Effector memory CD8-positive, alpha-beta T cell (primary cell): ENCODE results near the gene APPL1.

Experiments used
- ATAC-seq: fragments of 150-1000 bp; cut with Tn5 transposase; replicated peaks from 2 replicates; pipeline ENCODE4 v1.10.0; 2021; ENCODE audit warnings: mild to moderate bottlenecking, moderate library complexity
- DNase-seq, 3 experiments: peaks; one replicate each; pipeline ENCODE4 v3.0.0; 2021
- H3K27ac Mint-ChIP-seq, 2 donors: one replicate each; pipeline ENCODE4 v1.8.0; 2022; ENCODE audit warnings: mild to moderate bottlenecking in 2 of 2, mixed read lengths in 2 of 2, moderate library complexity in 2 of 2
- H3K27me3 Mint-ChIP-seq, 2 donors: one replicate each; pipeline ENCODE4 v1.8.0; 2022; ENCODE audit warnings: mixed read lengths in 2 of 2
- H3K36me3 Mint-ChIP-seq: one replicate; pipeline ENCODE4 v1.8.0; 2022; ENCODE audit warnings: mild to moderate bottlenecking, moderate library complexity, mixed read lengths; ENCODE audit not compliant: insufficient read depth
- H3K4me1 Mint-ChIP-seq, 2 donors: one replicate each; pipeline ENCODE4 v1.8.0; 2022; ENCODE audit warnings: low read depth in 2 of 2, mixed read lengths in 2 of 2
- H3K4me3 Mint-ChIP-seq, 2 donors: one replicate each; pipeline ENCODE4 v1.8.0; 2022; ENCODE audit warnings: mild to moderate bottlenecking in 2 of 2, mixed read lengths in 2 of 2, moderate library complexity in 2 of 2
- H3K9me3 Mint-ChIP-seq, 2 donors: one replicate each; pipeline ENCODE4 v1.8.0; 2022; ENCODE audit warnings: mixed read lengths in 2 of 2
- total RNA-seq, 9 experiments: gene quantifications; one replicate each; lab custom pipeline; 2026; lab: John Stamatoyannopoulos, UW

The APPL1 gene, protein sequence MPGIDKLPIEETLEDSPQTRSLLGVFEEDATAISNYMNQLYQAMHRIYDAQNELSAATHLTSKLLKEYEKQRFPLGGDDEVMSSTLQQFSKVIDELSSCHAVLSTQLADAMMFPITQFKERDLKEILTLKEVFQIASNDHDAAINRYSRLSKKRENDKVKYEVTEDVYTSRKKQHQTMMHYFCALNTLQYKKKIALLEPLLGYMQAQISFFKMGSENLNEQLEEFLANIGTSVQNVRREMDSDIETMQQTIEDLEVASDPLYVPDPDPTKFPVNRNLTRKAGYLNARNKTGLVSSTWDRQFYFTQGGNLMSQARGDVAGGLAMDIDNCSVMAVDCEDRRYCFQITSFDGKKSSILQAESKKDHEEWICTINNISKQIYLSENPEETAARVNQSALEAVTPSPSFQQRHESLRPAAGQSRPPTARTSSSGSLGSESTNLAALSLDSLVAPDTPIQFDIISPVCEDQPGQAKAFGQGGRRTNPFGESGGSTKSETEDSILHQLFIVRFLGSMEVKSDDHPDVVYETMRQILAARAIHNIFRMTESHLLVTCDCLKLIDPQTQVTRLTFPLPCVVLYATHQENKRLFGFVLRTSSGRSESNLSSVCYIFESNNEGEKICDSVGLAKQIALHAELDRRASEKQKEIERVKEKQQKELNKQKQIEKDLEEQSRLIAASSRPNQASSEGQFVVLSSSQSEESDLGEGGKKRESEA
- total RNA-seq: 58.5 to 138 (median 84.0) reads per million in 9 experiments

DNA sequence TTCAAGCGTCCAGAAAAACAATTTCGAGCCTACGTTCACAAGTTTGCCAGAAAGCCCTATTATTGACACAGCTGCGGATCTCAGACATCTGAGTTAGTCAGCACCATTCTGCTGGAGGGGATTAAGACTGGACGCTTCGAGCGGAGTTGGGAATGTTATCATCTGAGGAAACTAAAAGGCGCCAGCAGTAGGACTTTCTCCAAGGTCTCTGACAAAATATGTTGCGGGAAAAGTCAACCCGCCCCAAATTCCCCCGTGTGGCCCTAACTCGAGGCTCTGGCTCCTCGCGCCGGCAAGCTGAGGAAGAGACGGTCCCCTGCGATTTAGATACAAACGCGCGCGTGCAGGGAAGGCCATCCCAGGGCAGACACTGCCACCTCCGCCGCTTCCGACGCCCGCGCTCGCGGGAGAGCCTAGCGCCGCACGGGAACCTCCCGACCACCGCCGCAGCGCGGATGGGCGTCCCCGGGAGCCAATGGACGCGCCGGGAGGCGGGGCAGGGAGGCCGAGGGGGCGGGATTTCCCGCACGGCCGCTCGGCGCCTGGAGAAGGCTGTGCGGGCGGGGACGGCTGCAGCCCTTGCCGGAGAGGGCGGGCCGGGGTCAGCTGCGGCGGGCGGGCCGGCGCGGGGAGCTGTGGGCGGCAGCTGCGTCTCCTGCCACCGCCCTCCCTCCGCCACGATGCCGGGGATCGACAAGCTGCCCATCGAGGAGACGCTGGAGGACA is at the start of gene APPL1:
Gene APPL1 (plus strand): TSS at position 526 of the 726 bp plus-strand sequence. CDS start 155 bp downstream, at position 681.
- Mint-ChIP-seq H3K27me3 (no peaks in the 10 kb centered on the region), H3K4me3 (peak within 1 kb of the TSS; percentile 92 to 93), H3K9me3 (no peaks in the 10 kb centered on the region), H3K36me3 (peaks cover 5% of the 10 kb centered on the region), H3K4me1 (peaks cover 18 to 21% of the 10 kb centered on the region in 2 donors), H3K27ac (peak within 1 kb of the TSS; percentile 85 to 89)
- DNase-seq: peak; percentile 81 to 85 (median 83)
- peak; percentile 86 for ATAC-seq

DNA sequence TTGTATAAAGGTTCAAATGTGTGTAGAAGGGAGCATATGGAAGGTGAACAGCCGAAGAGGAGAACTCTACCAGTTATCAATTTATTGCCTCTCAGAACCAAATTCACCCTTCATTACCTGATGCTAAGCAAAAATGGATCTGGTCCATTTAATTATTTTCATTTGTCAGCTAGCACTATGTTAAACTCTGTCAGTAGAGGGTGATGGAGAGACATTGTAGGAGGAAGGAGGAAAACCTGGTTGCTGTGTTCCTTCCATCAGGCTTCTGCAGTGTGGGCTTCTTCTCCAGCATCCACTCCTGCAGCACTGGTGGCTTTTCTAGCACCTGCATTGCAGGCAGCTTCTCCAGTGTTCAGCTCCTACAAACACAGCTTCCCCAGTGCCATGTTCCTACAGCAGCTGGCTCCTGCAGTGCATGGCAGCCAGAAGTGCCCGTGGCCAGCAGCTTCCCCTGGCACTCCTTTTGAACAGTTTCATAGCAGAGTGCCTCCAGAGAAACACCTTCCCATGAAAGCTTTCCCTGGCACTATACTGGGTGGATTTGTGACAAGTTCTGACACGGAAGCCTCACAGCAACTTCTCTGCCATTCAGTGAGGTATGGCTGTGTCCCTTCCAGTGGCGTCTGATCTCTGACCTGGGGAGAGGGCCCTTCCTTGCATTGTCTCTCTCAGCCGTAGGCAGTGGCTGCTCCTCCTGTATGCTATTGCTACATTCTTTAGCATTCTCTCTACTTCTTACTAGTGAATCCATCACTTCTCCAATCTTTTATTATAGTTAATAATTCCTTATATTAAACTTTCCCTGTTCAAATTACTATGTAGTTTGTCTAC is 47.7 kb upstream of the APPL1 start:
- Mint-ChIP-seq H3K36me3 (no peaks in the 10 kb centered on the region), H3K27me3 (peaks cover 34 to 51% of the 10 kb centered on the region in 2 donors), H3K27ac (no peak overlapping the region), H3K4me3 (no peak overlapping the region), H3K4me1 (no peaks in the 10 kb centered on the region), H3K9me3 (no peaks in the 10 kb centered on the region)
- ATAC-seq (no peak), DNase-seq (no peak)

DNA sequence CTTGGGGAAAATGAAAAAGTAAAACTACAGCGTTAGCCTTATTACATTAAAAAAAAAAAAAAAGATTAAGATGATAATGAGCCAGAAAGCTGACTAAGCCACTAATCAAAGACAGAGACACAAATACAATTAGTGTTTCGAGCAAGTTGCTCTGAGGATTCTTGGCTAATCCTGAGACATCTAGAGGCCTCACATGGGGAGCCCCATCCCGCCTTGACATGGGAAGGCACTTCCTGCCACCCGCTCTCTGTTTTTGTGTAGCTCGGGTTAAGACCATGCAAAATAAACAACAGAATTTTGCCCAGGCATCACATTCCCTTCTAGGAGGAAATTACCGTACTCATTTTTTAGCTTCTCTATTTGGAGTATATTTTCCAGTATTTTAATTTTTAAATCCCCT is 43.0 kb upstream of the APPL1 start:
- no peak overlapping the region for H3K4me3 Mint-ChIP-seq
- H3K9me3 Mint-ChIP-seq: no peaks in the 10 kb centered on the region
- H3K27me3 Mint-ChIP-seq: peaks cover 31 to 38% of the 10 kb centered on the region in 2 donors
- no peaks in the 10 kb centered on the region for H3K4me1 Mint-ChIP-seq
- no peaks in the 10 kb centered on the region for H3K36me3 Mint-ChIP-seq
- DNase-seq (no peak), ATAC-seq (no peak)
- no peak overlapping the region for H3K27ac Mint-ChIP-seq

DNA sequence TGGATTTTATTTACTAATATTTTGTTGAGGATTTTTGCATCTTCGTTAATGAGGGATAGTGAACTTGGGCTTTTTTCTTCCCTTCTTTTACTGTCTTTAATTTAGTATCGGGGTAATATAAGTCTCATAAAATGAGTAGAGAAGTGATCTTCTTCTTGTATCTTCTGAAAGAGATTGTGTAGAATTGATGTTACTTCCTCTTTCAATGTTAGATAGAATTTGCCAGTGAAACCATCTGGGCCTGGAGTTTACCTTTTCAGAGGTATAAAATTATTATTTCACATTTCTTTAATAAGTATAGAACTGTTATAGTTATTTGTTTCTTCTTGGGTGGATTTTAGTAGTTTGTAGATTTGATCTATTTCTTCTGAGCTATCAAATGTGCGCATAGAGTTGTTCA is 35.5 kb upstream of the APPL1 start:
- DNase-seq (no peak), ATAC-seq (no peak)
- Mint-ChIP-seq H3K4me3 (no peak overlapping the region), H3K27me3 (peaks cover 36 to 41% of the 10 kb centered on the region in 2 donors), H3K4me1 (peaks cover under 1 to 2% of the 10 kb centered on the region in 2 donors), H3K27ac (no peak overlapping the region), H3K36me3 (peaks cover 4% of the 10 kb centered on the region), H3K9me3 (no peaks in the 10 kb centered on the region)

DNA sequence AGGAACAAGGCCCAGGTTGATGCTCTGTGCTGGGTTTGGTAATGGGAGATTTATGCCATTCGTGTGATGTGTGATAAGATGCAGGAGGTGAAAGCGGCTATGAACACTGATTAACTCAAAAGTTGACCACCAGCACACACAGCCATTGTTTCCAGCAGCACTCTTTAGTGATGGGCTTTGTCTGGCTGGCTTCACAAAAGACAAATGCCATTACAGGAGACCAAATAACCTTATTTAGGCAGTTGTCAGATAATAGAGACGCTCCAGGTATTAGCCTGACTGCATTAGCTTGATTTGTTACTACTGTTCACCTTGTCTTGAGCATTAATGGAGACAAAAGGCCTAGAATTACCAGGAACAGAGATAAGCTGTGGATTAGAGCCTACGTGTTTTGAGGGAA is 32.9 kb upstream of the APPL1 start:
- no peak for ATAC-seq
- Mint-ChIP-seq H3K27me3 (peaks cover 42 to 44% of the 10 kb centered on the region in 2 donors), H3K27ac (no peak overlapping the region), H3K4me1 (peaks cover 2 to 4% of the 10 kb centered on the region in 2 donors), H3K9me3 (no peaks in the 10 kb centered on the region), H3K4me3 (no peak overlapping the region), H3K36me3 (peaks cover 4% of the 10 kb centered on the region)
- DNase-seq: no peak

DNA sequence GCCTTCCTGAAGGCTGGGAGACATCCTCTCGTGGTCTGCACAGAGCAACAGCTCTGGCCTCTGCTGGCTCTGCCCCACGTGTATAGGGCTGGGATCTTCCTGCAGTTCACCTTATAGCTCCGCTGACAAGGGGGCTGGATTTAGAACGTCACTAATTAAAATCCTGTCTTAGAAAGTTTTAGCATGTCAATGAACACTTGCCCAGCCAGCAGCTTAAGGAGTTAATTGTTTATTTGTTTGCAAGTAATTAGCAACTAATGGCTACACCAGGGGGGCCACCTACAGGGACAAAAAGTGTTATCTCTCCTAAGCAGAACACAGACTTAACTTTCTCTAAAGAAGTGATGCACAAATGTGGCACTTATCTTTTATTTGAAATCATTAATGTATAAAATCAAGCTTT is 27.6 kb upstream of the APPL1 start, which contains the start of gene HESX1:
Gene HESX1 (minus strand): TSS at position 84 of the 403 bp plus-strand sequence. CDS start 60 bp downstream, at position 24.
- Mint-ChIP-seq H3K36me3 (peaks cover 4% of the 10 kb centered on the region), H3K27ac (no peak within 1 kb of the TSS), H3K4me3 (no peak within 1 kb of the TSS), H3K9me3 (no peaks in the 10 kb centered on the region), H3K27me3 (peaks cover 8 to 14% of the 10 kb centered on the region in 2 donors), H3K4me1 (peaks cover 2 to 4% of the 10 kb centered on the region in 2 donors)
- ATAC-seq (no peak), DNase-seq (no peak)

DNA sequence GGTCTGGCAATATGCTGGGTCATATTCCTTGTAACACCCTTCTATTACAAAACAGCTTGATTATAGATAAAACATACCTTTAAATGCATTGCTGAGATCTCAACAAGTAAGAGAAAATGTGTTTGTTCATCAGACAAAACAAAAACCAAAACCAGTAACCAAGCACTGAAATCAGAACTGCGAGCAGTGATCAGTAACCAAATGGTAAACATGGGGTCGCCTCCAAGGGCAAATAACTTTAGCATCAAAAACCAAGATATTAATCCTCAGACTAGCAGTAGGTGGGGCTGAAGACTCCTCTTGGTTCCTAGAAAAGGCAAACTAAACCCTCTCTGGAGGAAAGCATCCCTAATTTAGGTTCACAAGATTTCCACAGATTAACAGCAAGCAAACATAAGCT is 21.1 kb upstream of the APPL1 start:
- H3K9me3 Mint-ChIP-seq: no peaks in the 10 kb centered on the region
- no peaks in the 10 kb centered on the region for H3K4me1 Mint-ChIP-seq
- DNase-seq (no peak), ATAC-seq (no peak)
- no peaks in the 10 kb centered on the region for H3K27me3 Mint-ChIP-seq
- H3K36me3 Mint-ChIP-seq: peaks cover 5% of the 10 kb centered on the region
- no peak overlapping the region for H3K27ac Mint-ChIP-seq
- H3K4me3 Mint-ChIP-seq: no peak overlapping the region

DNA sequence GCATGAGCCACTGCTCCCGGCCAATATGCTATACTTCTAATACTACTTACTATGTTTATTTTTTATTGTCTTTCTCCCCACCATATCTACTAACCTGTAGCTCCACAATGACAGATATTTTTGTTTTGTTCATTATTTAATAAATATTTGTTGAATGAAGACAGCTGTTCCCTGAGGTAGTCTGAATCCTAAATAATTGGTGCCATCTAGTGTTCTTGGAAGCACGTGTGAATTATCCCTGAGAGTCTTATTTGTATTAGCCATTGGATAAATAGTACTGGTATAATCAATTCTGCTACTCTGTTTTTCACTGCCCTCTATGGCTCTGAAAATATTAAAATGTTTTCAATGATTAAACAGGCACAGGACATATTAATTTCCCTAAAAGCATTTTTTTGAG is 5.6 kb upstream of the APPL1 start:
- H3K4me3 Mint-ChIP-seq: no peak overlapping the region
- no peaks in the 10 kb centered on the region for H3K36me3 Mint-ChIP-seq
- H3K27ac Mint-ChIP-seq: no peak overlapping the region
- DNase-seq: no peak
- H3K4me1 Mint-ChIP-seq: no peaks in the 10 kb centered on the region
- no peaks in the 10 kb centered on the region for H3K27me3 Mint-ChIP-seq
- no peak for ATAC-seq
- no peaks in the 10 kb centered on the region for H3K9me3 Mint-ChIP-seq

DNA sequence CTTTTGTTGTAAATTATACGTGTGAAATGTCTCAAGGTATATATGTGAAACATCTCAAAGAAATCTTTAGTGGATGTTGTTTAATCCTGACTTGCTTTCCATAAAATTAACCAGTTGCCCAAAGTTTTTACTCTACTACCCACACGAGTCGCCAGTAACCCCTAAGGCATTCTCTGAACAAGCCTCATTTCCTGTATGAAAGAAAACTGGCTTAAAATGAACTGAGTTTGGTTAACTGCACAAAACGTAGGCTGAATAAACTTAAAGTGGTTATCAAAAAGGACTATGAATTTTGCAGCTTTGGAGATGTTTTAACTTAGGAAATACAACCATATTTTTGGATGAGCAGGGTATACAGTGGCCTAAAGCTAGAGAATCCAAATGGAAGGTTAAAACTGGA is 2.7 kb upstream of the APPL1 start:
- Mint-ChIP-seq H3K9me3 (no peaks in the 10 kb centered on the region), H3K27ac (no peak overlapping the region), H3K36me3 (peaks cover 3% of the 10 kb centered on the region), H3K4me3 (no peak overlapping the region), H3K27me3 (no peaks in the 10 kb centered on the region), H3K4me1 (peaks cover 15% of the 10 kb centered on the region in 2 donors)
- DNase-seq (no peak), ATAC-seq (no peak)

DNA sequence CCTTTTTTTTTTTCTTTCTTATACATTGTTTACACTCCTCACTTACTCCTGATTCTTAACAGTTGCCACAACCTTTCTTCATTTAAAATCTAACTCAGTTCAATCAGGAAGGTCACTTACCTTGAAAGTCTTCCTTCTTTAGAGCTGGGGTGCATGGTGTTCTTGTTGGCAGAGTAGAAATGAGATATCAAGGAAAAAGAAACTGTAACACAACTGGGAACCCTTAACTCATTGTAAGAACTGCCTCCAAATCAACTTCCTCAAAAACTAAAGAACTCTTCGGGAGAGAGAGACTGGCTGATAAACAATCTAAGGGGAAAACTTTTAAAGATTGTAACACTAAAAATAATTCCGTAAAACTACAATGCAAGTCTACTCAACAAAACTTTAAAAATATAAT is 1.4 kb upstream of the APPL1 start:
- Mint-ChIP-seq H3K36me3 (peaks cover 3% of the 10 kb centered on the region), H3K27ac (peak overlapping the region in 1 of 2 donors; percentile 74), H3K27me3 (no peaks in the 10 kb centered on the region), H3K4me1 (peaks cover 18 to 21% of the 10 kb centered on the region in 2 donors), H3K4me3 (peak overlapping the region in 1 of 2 donors; percentile 92), H3K9me3 (no peaks in the 10 kb centered on the region)
- ATAC-seq: no peak
- no peak for DNase-seq

DNA sequence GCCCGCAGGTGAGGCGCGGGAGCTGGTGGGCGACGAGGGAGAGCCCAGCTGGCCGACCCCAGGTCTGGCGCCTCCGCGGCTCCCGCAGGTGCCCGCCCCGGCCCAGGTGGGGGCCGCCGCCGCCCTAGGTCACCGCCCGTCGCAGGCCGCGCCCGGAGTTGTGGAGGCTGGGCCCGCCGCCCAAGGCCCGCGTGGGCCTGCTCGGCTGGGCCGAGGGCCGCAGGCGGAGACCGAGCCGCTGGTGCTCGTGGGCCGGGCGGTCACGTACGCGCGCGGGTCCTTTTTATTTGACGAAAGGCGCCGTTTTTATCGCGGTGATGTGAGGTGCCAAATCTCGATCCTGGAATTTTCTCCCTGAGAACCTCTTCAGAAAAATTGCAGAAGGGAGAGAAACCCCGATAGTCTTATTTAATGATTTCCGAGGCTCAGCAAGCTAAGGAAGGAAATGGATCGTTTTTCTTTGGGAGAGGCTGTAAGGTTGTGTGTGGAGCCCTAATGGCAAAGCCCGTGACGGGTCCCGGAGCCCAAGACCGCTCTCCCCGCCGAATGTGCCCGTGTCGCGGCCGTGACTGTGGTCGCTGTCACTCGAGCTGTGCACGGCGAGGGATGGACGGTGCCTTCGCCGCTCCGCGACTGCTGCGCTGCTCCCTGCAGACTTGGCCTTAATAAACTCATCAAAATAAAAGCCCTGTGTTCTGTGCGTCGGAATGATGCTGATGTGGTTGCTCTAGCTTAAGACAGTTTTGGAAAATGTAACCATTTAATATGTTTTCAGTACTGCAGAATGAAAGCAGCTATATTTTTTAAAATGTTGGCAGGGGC is 612 bp downstream of the APPL1 start:
- Mint-ChIP-seq H3K4me1 (peaks cover 18 to 21% of the 10 kb centered on the region in 2 donors), H3K36me3 (peaks cover 10% of the 10 kb centered on the region), H3K27me3 (no peaks in the 10 kb centered on the region), H3K4me3 (peak overlapping the region; percentile 92 to 93), H3K27ac (peak overlapping the region; percentile 85 to 89), H3K9me3 (no peaks in the 10 kb centered on the region)
- peak; percentile 63 for ATAC-seq
- DNase-seq: peak; percentile 28 to 46 (median 28)

DNA sequence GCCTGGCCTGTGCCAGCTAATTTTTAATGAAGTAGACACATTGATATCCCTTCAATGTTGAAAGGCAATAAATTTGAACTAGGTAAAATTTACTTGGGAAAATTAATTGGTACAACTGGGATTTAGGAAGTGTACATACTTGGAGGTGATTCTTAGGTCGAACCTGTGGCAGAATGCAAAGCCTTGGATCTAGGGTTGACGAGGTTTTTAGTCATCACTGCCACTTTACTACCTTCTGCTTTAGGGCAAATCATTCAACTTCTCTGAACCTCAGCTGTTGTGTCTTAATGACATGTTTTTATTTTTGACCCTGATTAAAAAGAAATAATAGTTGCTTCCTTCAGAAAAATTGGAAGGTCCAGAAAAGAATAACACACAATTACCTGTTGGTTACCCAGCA is 2.5 kb downstream of the APPL1 start:
- H3K9me3 Mint-ChIP-seq: no peaks in the 10 kb centered on the region
- H3K27me3 Mint-ChIP-seq: no peaks in the 10 kb centered on the region
- no peak for DNase-seq
- H3K36me3 Mint-ChIP-seq: peaks cover 14% of the 10 kb centered on the region
- H3K4me1 Mint-ChIP-seq: peaks cover 21 to 22% of the 10 kb centered on the region in 2 donors
- H3K4me3 Mint-ChIP-seq: peak overlapping the region; percentile 15 to 93
- no peak for ATAC-seq
- H3K27ac Mint-ChIP-seq: no peak overlapping the region
